Hepatocyte (in vitro differentiated cells): ENCODE data around the gene STEEP1. TPM values are rescaled to one million over a fixed set of nuclear protein-coding genes. Genes with fewer than 3 reads are reported as not detected.

Experiments used
- DNase-seq: peaks from one replicate; pipeline ENCODE4 v3.0.0-alpha.2; 2016; ENCODE audit warnings: low spot score
- H2AFZ ChIP-seq: fragments of 200-600 bp; sonication (generic); 2 replicates; pipeline ENCODE4 v1.6.0; 2016; ENCODE audit warnings: antibody characterized with exemption, mild to moderate bottlenecking
- H3K27ac ChIP-seq: fragments of 200-600 bp; sonication (generic); 2 replicates; pipeline ENCODE4 v1.5.1; 2016; ENCODE audit warnings: mild to moderate bottlenecking
- H3K27me3 ChIP-seq: fragments of 200-600 bp; sonication (generic); 2 replicates; pipeline ENCODE4 v1.6.1; 2016
- H3K36me3 ChIP-seq: fragments of 200-600 bp; sonication (generic); replicated peaks from 2 replicates; pipeline ENCODE4 v1.5.1; 2016; ENCODE audit warnings: low read depth; ENCODE audit not compliant: insufficient read depth
- H3K4me1 ChIP-seq: fragments of 200-600 bp; sonication (generic); 2 replicates; pipeline ENCODE4 v1.5.1; 2016; ENCODE audit warnings: mild to moderate bottlenecking, moderate library complexity; ENCODE audit not compliant: insufficient read depth
- H3K4me2 ChIP-seq: fragments of 200-600 bp; sonication (generic); 2 replicates; pipeline ENCODE4 v1.6.0; 2016
- H3K4me3 ChIP-seq: fragments of 200-600 bp; sonication (generic); 2 replicates; pipeline ENCODE4 v1.5.1; 2016; ENCODE audit warnings: mild to moderate bottlenecking
- H3K79me2 ChIP-seq: fragments of 200-600 bp; sonication (generic); 2 replicates; pipeline ENCODE4 v1.6.0; 2017; ENCODE audit warnings: mild to moderate bottlenecking
- H3K9me2 ChIP-seq: fragments of 200-600 bp; sonication (generic); replicated peaks from 2 replicates; pipeline ENCODE4 v1.6.0; 2017; ENCODE audit warnings: mild to moderate bottlenecking; ENCODE audit not compliant: insufficient read depth
- H3K9me3 ChIP-seq: fragments of 200-600 bp; sonication (generic); 2 replicates; pipeline ENCODE4 v1.5.1; 2016; ENCODE audit warnings: low read depth, mild to moderate bottlenecking
- H4K20me1 ChIP-seq: fragments of 200-600 bp; sonication (generic); 2 replicates; pipeline ENCODE4 v1.6.0; 2016; ENCODE audit warnings: mild to moderate bottlenecking; ENCODE audit not compliant: insufficient read depth, poor library complexity, severe bottlenecking
- EZH2 ChIP-seq: fragments of 200-600 bp; sonication (generic); IDR thresholded peaks from 2 replicates; pipeline ENCODE4 v1.6.1; 2016; ENCODE audit warnings: antibody characterized with exemption, mild to moderate bottlenecking, borderline replicate concordance
- EZH2phosphoT487 ChIP-seq: fragments of 200-600 bp; sonication (generic); IDR thresholded peaks from one replicate; pipeline ENCODE4 v1.6.1; 2018; ENCODE audit warnings: antibody characterized with exemption, mild to moderate bottlenecking, low read depth, moderate library complexity; ENCODE audit not compliant: unreplicated experiment, severe bottlenecking
- WGBS: methylation state at CpG from one replicate; pipeline ENCODE4 v1.1.6; 2016; ENCODE audit warnings: low lambda C conversion rate; ENCODE audit errors: missing lambda C conversion rate; 5-methylcytosine and 5-hydroxymethylcytosine counted together
- polyA plus RNA-seq: library from polyadenylated mRNA; unstranded; fragments of >200 nt; fragmentation: Nextera tagmentation; extraction: Ambion mirVana; gene quantifications from 2 replicates; pipeline ENCODE4 v1.2.1, GENCODE V29; 2016
- total RNA-seq: library from RNA; depleted of rRNA; stranded (reverse); fragments of >200 nt; gene quantifications from 2 replicates; pipeline ENCODE4 v1.2.3, GENCODE V29; 2014
- TF ChIP-seq, protein P1 (sequence below): fragments of 200-600 bp; sonication (generic); IDR thresholded peaks from 2 replicates; pipeline ENCODE4 v1.5.1; 2016; ENCODE audit warnings: antibody characterized with exemption, mild to moderate bottlenecking; ENCODE audit not compliant: poor library complexity

The STEEP1 gene
- total and polyA plus RNA-seq, 2 experiments from 2014 or later, result 11.1 to 23.8 TPM

DNA sequence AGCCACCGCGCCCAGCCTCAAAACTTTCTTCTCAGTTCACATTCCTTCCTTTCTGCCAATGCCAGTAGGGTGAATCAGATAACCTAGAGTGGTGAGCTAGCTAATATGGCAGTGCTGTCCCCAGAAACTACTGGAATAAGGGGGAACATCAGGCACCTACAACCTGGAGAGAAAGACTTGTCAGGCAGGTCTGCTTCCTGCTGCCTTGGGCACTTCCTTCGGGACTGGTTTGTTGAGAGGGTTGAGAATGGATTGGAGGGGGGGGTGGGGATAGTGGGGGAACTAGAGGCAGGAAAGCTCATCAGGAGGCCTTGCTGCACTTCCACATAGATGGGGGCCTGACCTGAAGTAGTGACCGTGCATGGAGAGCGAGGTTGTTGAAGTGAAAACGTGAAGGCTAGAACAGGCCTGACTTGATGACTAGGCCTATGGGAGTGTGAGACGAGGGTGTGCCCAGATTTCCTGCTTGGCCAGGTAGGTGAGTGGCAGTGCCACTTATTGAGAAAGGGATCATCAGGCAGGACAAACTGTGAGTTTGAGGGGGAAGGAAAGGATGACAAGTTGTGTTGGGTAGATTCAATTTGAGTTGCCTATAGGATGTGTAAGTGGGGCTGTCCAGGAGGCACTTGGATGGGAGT, 63.6 kb downstream of the STEEP1 start:
- no peak for TF ChIP-seq EZH2phosphoT487
- no peak for TF ChIP-seq EZH2
- TF ChIP-seq, protein P1, sequence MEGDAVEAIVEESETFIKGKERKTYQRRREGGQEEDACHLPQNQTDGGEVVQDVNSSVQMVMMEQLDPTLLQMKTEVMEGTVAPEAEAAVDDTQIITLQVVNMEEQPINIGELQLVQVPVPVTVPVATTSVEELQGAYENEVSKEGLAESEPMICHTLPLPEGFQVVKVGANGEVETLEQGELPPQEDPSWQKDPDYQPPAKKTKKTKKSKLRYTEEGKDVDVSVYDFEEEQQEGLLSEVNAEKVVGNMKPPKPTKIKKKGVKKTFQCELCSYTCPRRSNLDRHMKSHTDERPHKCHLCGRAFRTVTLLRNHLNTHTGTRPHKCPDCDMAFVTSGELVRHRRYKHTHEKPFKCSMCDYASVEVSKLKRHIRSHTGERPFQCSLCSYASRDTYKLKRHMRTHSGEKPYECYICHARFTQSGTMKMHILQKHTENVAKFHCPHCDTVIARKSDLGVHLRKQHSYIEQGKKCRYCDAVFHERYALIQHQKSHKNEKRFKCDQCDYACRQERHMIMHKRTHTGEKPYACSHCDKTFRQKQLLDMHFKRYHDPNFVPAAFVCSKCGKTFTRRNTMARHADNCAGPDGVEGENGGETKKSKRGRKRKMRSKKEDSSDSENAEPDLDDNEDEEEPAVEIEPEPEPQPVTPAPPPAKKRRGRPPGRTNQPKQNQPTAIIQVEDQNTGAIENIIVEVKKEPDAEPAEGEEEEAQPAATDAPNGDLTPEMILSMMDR, result no peak
- Histone ChIP-seq H3K9me2 (no peaks in the 10 kb centered on the region), H3K27ac (no peak overlapping the region), H3K27me3 (no peaks in the 10 kb centered on the region), H3K9me3 (no peaks in the 10 kb centered on the region), H4K20me1 (no peaks in the 10 kb centered on the region), H3K79me2 (no peaks in the 10 kb centered on the region), H3K4me3 (no peak overlapping the region), H3K4me2 (no peak overlapping the region), H3K4me1 (peaks cover 4% of the 10 kb centered on the region), H2AFZ (no peak overlapping the region), H3K36me3 (no peaks in the 10 kb centered on the region)
- DNase-seq, result no peak
- 73% methylated on average over 7 of the region's 7 CpGs for WGBS

GRCh38 chrX:119500061-119500800, 65.0 kb downstream of the STEEP1 start:
- no peak for TF ChIP-seq EZH2
- no peak for TF ChIP-seq EZH2phosphoT487
- TF ChIP-seq, protein P1, result no peak
- no peak overlapping the region for H3K27ac ChIP-seq
- 73% methylated on average over 12 of the region's 13 CpGs for WGBS

DNA sequence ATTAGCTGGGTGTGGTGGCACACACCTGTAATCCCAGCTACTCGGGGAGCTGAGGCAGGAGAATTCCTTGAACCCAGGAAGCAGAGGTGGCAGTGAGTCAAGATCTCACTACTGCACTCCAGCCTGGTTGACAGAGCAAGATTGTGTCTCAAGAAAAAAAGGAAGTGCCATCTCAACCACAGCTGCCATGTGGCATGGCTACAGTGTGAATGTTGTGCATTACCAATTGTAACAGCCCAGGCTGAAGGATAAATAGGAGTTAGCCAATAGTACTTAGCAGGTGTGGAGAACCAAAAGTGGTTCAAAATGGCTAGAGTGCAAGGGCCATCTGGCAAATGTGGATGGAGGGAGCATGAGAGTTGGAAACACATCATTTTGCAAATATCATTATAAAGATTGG, 68.0 kb downstream of the STEEP1 start:
- 50% methylated on average over 1 of the region's 1 CpG for whole genome bisulfite sequencing
- no peak overlapping the region for H2AFZ ChIP-seq

More at GRCh38 chrX:119500061-119500800, 65.0 kb downstream of the STEEP1 start:
- DNase-seq, result no peak
- H3K36me3 ChIP-seq, result no peaks in the 10 kb centered on the region
- H3K4me3 ChIP-seq, result no peak overlapping the region
- H3K79me2 ChIP-seq, result no peaks in the 10 kb centered on the region
- no peaks in the 10 kb centered on the region for H3K9me3 ChIP-seq
- H3K27me3 ChIP-seq, result no peaks in the 10 kb centered on the region
- H3K4me1 ChIP-seq, result peaks cover 2% of the 10 kb centered on the region
- no peak overlapping the region for H3K4me2 ChIP-seq
- no peaks in the 10 kb centered on the region for H3K9me2 ChIP-seq
- H4K20me1 ChIP-seq, result no peaks in the 10 kb centered on the region
- H2AFZ ChIP-seq, result no peak overlapping the region

More for the DNA sequence above, 68.0 kb downstream of the STEEP1 start:
- Histone ChIP-seq H3K79me2 (no peaks in the 10 kb centered on the region), H3K9me3 (no peaks in the 10 kb centered on the region), H3K4me2 (no peak overlapping the region), H3K4me1 (peaks cover 8% of the 10 kb centered on the region), H3K27me3 (no peaks in the 10 kb centered on the region), H3K36me3 (no peaks in the 10 kb centered on the region), H4K20me1 (no peaks in the 10 kb centered on the region), H3K27ac (no peak overlapping the region), H3K4me3 (no peak overlapping the region), H3K9me2 (no peaks in the 10 kb centered on the region)
- TF ChIP-seq, protein P1, result no peak
- no peak for TF ChIP-seq EZH2
- TF ChIP-seq EZH2phosphoT487, result no peak
- DNase-seq, result no peak
